Measurements from ENCODE around the gene CDH23. TPM values are rescaled to one million over a fixed set of nuclear protein-coding genes. Genes with fewer than 3 reads are reported as not detected.

CDH23 gene
- total RNA-seq, 2 experiments from 2014 or later, result 4.6 to 5.2 TPM

DNA sequence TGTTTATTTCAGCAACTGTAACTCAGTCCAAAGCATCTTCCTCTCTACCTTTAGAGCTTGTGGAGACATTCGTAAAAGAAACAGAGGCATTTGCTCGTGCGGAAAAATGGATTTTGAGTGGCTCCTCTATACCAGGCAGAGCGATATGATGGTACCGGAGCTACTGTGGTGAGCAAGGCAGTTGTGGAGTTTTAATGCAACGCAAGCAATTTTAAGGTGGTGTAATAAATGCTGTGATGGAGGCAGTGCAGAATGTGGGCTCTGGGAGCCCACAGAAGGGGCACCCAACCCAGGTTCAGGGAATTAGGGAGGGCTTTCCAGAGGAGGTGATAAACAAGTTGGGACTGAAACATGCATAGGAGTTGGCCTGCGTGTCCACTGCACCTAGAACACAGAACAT, 149.5 kb downstream of the CDH23 start:
- Mint-ChIP-seq H3K4me3 (no peak overlapping the region), H3K4me1 (ENCODE audit: low read depth) (no peaks in the 10 kb centered on the region), H3K27ac (no peak overlapping the region), H3K9me3 (no peaks in the 10 kb centered on the region), H3K36me3 (ENCODE audit: low read depth) (no peaks in the 10 kb centered on the region), H3K27me3 (no peaks in the 10 kb centered on the region)
- ChIA-PET CTCF (no interaction called here), POLR2A (no interaction called here)
- TF ChIP-seq, protein P1, sequence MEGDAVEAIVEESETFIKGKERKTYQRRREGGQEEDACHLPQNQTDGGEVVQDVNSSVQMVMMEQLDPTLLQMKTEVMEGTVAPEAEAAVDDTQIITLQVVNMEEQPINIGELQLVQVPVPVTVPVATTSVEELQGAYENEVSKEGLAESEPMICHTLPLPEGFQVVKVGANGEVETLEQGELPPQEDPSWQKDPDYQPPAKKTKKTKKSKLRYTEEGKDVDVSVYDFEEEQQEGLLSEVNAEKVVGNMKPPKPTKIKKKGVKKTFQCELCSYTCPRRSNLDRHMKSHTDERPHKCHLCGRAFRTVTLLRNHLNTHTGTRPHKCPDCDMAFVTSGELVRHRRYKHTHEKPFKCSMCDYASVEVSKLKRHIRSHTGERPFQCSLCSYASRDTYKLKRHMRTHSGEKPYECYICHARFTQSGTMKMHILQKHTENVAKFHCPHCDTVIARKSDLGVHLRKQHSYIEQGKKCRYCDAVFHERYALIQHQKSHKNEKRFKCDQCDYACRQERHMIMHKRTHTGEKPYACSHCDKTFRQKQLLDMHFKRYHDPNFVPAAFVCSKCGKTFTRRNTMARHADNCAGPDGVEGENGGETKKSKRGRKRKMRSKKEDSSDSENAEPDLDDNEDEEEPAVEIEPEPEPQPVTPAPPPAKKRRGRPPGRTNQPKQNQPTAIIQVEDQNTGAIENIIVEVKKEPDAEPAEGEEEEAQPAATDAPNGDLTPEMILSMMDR (IDR thresholded peaks at IDR 0.05), result no peak
- no peak overlapping the region for H3K27ac ChIP-seq (ENCODE audit: low read depth in 1 of 2, low read length in 2 of 2)
- H3K9me3 ChIP-seq (ENCODE audit: control insufficient read depth in 1 of 2, insufficient read depth in 1 of 2, low read length in 2 of 2), result no peaks in the 10 kb centered on the region
- H3K36me3 ChIP-seq (ENCODE audit: insufficient read depth, low read length), result no peaks in the 10 kb centered on the region
- DNase-seq (no peak), ATAC-seq (ENCODE audit: poor library complexity) (no peak)
- H3K27me3 ChIP-seq (ENCODE audit: control insufficient read depth in 1 of 2, insufficient read depth in 2 of 2, low read length in 2 of 2), result no peaks in the 10 kb centered on the region
- no peak overlapping the region for H3K4me3 ChIP-seq (ENCODE audit: low read length)
- intact Hi-C loops (cut with DNase I, micrococcal nuclease), result no loop called here
- no peaks in the 10 kb centered on the region for H3K4me1 ChIP-seq (ENCODE audit: insufficient read depth, low read length)

DNA sequence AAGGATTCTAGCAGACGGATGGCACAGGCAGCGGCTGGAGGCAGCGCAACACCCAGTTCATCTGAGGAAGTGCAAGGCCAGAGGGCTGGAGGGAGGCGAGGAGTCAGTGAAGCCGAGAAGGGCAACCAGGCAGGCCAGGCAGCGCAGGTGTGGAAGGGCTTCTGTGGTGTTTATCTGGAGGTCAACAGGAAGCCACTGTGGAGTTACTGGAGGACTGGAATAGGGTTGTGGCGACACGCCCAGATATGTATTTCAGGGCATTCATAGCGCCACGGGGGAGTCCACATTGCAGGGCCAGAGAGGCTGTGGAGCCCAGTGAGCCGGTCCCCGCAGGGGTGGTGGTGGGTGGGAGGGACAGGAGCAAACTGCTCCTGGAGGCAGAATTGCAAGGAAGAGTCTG, 150.6 kb downstream of the CDH23 start:
- Mint-ChIP-seq H3K36me3 (ENCODE audit: low read depth) (no peaks in the 10 kb centered on the region), H3K27ac (no peak overlapping the region), H3K27me3 (no peaks in the 10 kb centered on the region), H3K4me3 (no peak overlapping the region), H3K9me3 (no peaks in the 10 kb centered on the region), H3K4me1 (ENCODE audit: low read depth) (no peaks in the 10 kb centered on the region)
- CTCF ChIA-PET, result no interaction called here
- no peaks in the 10 kb centered on the region for H3K27me3 ChIP-seq (ENCODE audit: control insufficient read depth in 1 of 2, insufficient read depth in 2 of 2, low read length in 2 of 2)
- no peak for DNase-seq
- no peaks in the 10 kb centered on the region for H3K9me3 ChIP-seq (ENCODE audit: control insufficient read depth in 1 of 2, insufficient read depth in 1 of 2, low read length in 2 of 2)
- TF ChIP-seq, protein P1 (IDR thresholded peaks at IDR 0.05), result no peak
- ATAC-seq (ENCODE audit: poor library complexity), result no peak
- no peaks in the 10 kb centered on the region for H3K4me1 ChIP-seq (ENCODE audit: insufficient read depth, low read length)
- POLR2A ChIA-PET, result no interaction called here
- intact Hi-C loops (cut with DNase I, micrococcal nuclease), result no loop called here
- no peaks in the 10 kb centered on the region for H3K36me3 ChIP-seq (ENCODE audit: insufficient read depth, low read length)
- no peak overlapping the region for H3K4me3 ChIP-seq (ENCODE audit: low read length)
- no peak overlapping the region for H3K27ac ChIP-seq (ENCODE audit: low read depth in 1 of 2, low read length in 2 of 2)

DNA sequence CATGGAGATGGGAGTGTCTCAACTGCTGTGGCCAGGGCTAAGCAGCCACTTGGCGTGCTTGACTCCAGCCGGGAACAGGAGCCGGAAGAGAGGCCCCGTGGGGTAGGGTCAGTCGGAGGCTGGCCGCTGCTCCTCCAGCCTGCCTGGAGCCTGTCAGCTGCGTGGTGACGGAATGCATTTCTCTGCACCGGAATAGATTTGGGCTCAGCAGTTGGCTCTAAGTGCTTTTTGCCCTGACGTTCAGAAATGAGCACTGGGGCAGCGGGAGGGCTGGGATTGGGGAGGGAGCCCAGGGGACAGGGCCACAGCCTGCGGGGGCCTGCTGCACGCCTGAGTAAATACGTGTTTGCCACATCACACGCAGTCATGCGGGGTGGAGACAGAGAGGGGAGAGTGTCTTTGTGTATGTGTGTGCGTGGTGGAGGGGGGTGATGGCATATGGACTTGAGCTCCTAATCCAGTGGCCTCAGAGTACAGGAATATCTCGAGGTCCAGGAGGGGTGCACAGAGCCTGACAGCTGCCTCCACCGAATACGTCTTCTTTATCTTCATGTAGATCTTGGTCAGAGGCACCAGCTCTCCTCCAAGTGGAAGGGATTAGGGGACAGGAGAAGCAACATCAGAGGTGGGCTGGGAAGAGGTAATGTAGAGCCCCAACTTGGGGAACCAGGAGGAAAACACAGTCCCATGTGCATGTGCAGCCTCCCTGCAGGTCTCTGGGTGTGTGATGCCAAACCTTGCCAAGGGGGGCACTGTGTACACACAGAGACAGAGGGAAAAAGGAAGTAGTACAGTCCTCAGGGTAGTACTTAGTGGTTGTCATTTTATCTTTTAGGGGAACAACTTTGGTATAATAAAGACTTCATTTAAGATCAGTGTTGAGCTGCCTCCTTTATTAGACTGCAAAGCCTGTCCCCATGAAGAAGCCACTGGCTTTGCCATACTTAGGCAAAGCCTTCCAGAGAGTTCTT, 151.4 kb downstream of the CDH23 start:
- Histone ChIP-seq H3K27ac (ENCODE audit: low read depth in 1 of 2, low read length in 2 of 2) (no peak overlapping the region), H3K36me3 (ENCODE audit: insufficient read depth, low read length) (no peaks in the 10 kb centered on the region), H3K4me3 (ENCODE audit: low read length) (no peak overlapping the region), H3K9me3 (ENCODE audit: control insufficient read depth in 1 of 2, insufficient read depth in 1 of 2, low read length in 2 of 2) (no peaks in the 10 kb centered on the region), H3K27me3 (ENCODE audit: control insufficient read depth in 1 of 2, insufficient read depth in 2 of 2, low read length in 2 of 2) (no peaks in the 10 kb centered on the region), H3K4me1 (ENCODE audit: insufficient read depth, low read length) (no peaks in the 10 kb centered on the region)
- Mint-ChIP-seq H3K27ac (no peak overlapping the region), H3K4me3 (no peak overlapping the region), H3K36me3 (ENCODE audit: low read depth) (no peaks in the 10 kb centered on the region), H3K4me1 (ENCODE audit: low read depth) (no peaks in the 10 kb centered on the region), H3K9me3 (no peaks in the 10 kb centered on the region), H3K27me3 (no peaks in the 10 kb centered on the region)
- POLR2A ChIA-PET, result no interaction called here
- ATAC-seq (ENCODE audit: poor library complexity), result no peak
- TF ChIP-seq, protein P1 (IDR thresholded peaks at IDR 0.05), result no peak
- intact Hi-C loops (cut with DNase I, micrococcal nuclease), result no loop called here
- DNase-seq, result peak in 1 of 14 experiments; percentile 9
- CTCF ChIA-PET, result interaction anchor here (1.0 kb wide), 1 partner anchor 149 kb away, joined by 3 read pairs; no protein-coding TSS in a partner anchor
